H9 (cell line): ENCODE data around the gene SLC25A36. TPM values are rescaled to one million over a fixed set of nuclear protein-coding genes. Genes with fewer than 3 reads are reported as not detected.
A peak's percentile ranks its signal among the peaks of the same experiment; 100 is the strongest.

Source experiments
- DNase-seq: peaks from one replicate; pipeline ENCODE4 v3.0.0-alpha.2; 2017
- H2AFZ ChIP-seq: one replicate; pipeline ENCODE4 v1.6.1; 2013; ENCODE audit warnings: mild to moderate bottlenecking, low read length, control low read depth, moderate library complexity
- H2AK5ac ChIP-seq: 2 replicates; pipeline ENCODE4 v1.6.1; 2013; ENCODE audit warnings: low read length, control low read depth, mixed read lengths; ENCODE audit not compliant: insufficient read length
- H2BK120ac ChIP-seq: one replicate; pipeline ENCODE4 v1.6.1; 2013; ENCODE audit warnings: low read depth, mild to moderate bottlenecking, low read length, control low read depth, inconsistent platforms; ENCODE audit not compliant: poor library complexity, severe bottlenecking
- H2BK12ac ChIP-seq: 2 replicates; pipeline ENCODE4 v1.6.1; 2013; ENCODE audit warnings: low read length, control low read depth, mixed read lengths, low read depth; ENCODE audit not compliant: insufficient read length
- H2BK15ac ChIP-seq: 2 replicates; pipeline ENCODE4 v1.6.1; 2013; ENCODE audit warnings: low read depth, low read length, control low read depth
- H2BK20ac ChIP-seq: one replicate; pipeline ENCODE4 v1.6.1; 2013; ENCODE audit warnings: low read depth, mild to moderate bottlenecking, low read length, control low read depth, inconsistent platforms; ENCODE audit not compliant: poor library complexity, severe bottlenecking
- H2BK5ac ChIP-seq: 2 replicates; pipeline ENCODE4 v1.6.1; 2013; ENCODE audit warnings: low read length, control low read depth, mixed read lengths; ENCODE audit not compliant: insufficient read length
- H3K14ac ChIP-seq: 2 replicates; pipeline ENCODE4 v1.6.1; 2013; ENCODE audit warnings: low read length, control low read depth; ENCODE audit not compliant: insufficient read depth
- H3K18ac ChIP-seq: 2 replicates; pipeline ENCODE4 v1.6.1; 2013; ENCODE audit warnings: low read depth, mild to moderate bottlenecking, mixed read lengths, low read length, control low read depth; ENCODE audit not compliant: insufficient read length
- H3K23ac ChIP-seq: 2 replicates; pipeline ENCODE4 v1.6.1; 2013; ENCODE audit warnings: low read length, control low read depth, mixed read lengths, low read depth; ENCODE audit not compliant: insufficient read length
- H3K23me2 ChIP-seq: 2 replicates; pipeline ENCODE4 v1.6.1; 2013; ENCODE audit warnings: low read depth, mild to moderate bottlenecking, mixed read lengths, low read length, control low read depth; ENCODE audit not compliant: insufficient read length, poor library complexity, severe bottlenecking
- H3K27ac ChIP-seq: 2 replicates; pipeline ENCODE4 v1.5.1; 2013; ENCODE audit warnings: low read length, control low read depth, mixed read lengths, low read depth; ENCODE audit not compliant: insufficient read length
- H3K27me3 ChIP-seq: 2 replicates; pipeline ENCODE4 v1.6.1; 2013; ENCODE audit warnings: low read length, control low read depth, inconsistent platforms; ENCODE audit not compliant: insufficient read depth
- H3K4ac ChIP-seq: 2 replicates; pipeline ENCODE4 v1.6.1; 2013; ENCODE audit warnings: low read depth, mild to moderate bottlenecking, control low read depth, inconsistent platforms, low read length, moderate library complexity
- H3K4me1 ChIP-seq: 2 replicates; pipeline ENCODE4 v1.6.1; 2013; ENCODE audit warnings: low read length, control low read depth, inconsistent platforms; ENCODE audit not compliant: insufficient read depth
- H3K4me2 ChIP-seq: 2 replicates; pipeline ENCODE4 v1.6.1; 2013; ENCODE audit warnings: low read length, control low read depth, mixed read lengths; ENCODE audit not compliant: insufficient read length, insufficient read depth
- H3K56ac ChIP-seq: 2 replicates; pipeline ENCODE4 v1.6.1; 2013; ENCODE audit warnings: low read depth, mild to moderate bottlenecking, mixed read lengths, low read length, control low read depth; ENCODE audit not compliant: insufficient read length
- H3K79me1 ChIP-seq: 2 replicates; pipeline ENCODE4 v1.6.1; 2013; ENCODE audit warnings: low read depth, mild to moderate bottlenecking, moderate library complexity, low read length, control low read depth, inconsistent platforms; ENCODE audit not compliant: insufficient read depth, poor library complexity, severe bottlenecking
- H3K79me2 ChIP-seq: 2 replicates; pipeline ENCODE4 v1.6.1; 2013; ENCODE audit warnings: low read length, control low read depth, inconsistent platforms; ENCODE audit not compliant: insufficient read depth
- H3K9ac ChIP-seq: 2 replicates; pipeline ENCODE4 v1.6.1; 2013; ENCODE audit warnings: low read length, control low read depth, mixed read lengths; ENCODE audit not compliant: insufficient read length; ENCODE audit errors: extremely low read depth
- H3K9me3 ChIP-seq: one replicate; pipeline ENCODE4 v1.6.1; 2013; ENCODE audit warnings: low read depth, low read length, inconsistent platforms; ENCODE audit not compliant: control insufficient read depth
- H3T11ph ChIP-seq: one replicate; pipeline ENCODE4 v1.6.1; 2013; ENCODE audit warnings: mild to moderate bottlenecking, low read length, control low read depth, inconsistent platforms
- H4K20me1 ChIP-seq: one replicate; pipeline ENCODE4 v1.6.1; 2013; ENCODE audit not compliant: control insufficient read depth, insufficient read length, insufficient read depth
- H4K5ac ChIP-seq: 2 replicates; pipeline ENCODE4 v1.6.1; 2013; ENCODE audit warnings: low read depth, mild to moderate bottlenecking, mixed read lengths, low read length, control low read depth; ENCODE audit not compliant: insufficient read length
- H4K8ac ChIP-seq: replicated peaks from 2 replicates; pipeline ENCODE4 v1.6.1; 2013; ENCODE audit warnings: low read length, control low read depth, mixed read lengths, low read depth; ENCODE audit not compliant: insufficient read length
- H4K91ac ChIP-seq: 2 replicates; pipeline ENCODE4 v1.6.1; 2013; ENCODE audit warnings: low read depth, mild to moderate bottlenecking, moderate library complexity, mixed read lengths, low read length, control low read depth; ENCODE audit not compliant: insufficient read length
- H3K27ac Mint-ChIP-seq, 3 experiments: 2 replicates in 2 of 3; 3 replicates in 1 of 3; pipeline ENCODE4 v1.8.0; 2020 to 2021; ENCODE audit warnings: mixed read lengths in 3 of 3, mild to moderate bottlenecking in 1 of 3, moderate library complexity in 1 of 3
- H3K27me3 Mint-ChIP-seq: 2 replicates; pipeline ENCODE4 v1.8.0; 2021; ENCODE audit warnings: low read depth, mild to moderate bottlenecking, moderate library complexity, mixed read lengths
- H3K36me3 Mint-ChIP-seq, 3 experiments: 2 replicates in 2 of 3; 3 replicates in 1 of 3; pipeline ENCODE4 v1.8.0; 2020 to 2021; ENCODE audit warnings: low read depth in 3 of 3, mixed read lengths in 3 of 3; ENCODE audit not compliant: insufficient read depth in 1 of 3
- H3K4me1 Mint-ChIP-seq, 2 experiments: 2 replicates each; pipeline ENCODE4 v1.8.0; 2020; ENCODE audit warnings: mixed read lengths in 2 of 2
- H3K4me3 Mint-ChIP-seq, 2 experiments: 2 replicates in 1 of 2; 3 replicates in 1 of 2; pipeline ENCODE4 v1.8.0; 2020 to 2021; ENCODE audit warnings: mild to moderate bottlenecking in 2 of 2, mixed read lengths in 2 of 2, moderate library complexity in 1 of 2
- H3K9me3 Mint-ChIP-seq, 2 experiments: 2 replicates in 1 of 2; 3 replicates in 1 of 2; pipeline ENCODE4 v1.8.0; 2020; ENCODE audit warnings: mild to moderate bottlenecking in 2 of 2, mixed read lengths in 2 of 2, moderate library complexity in 1 of 2
- WGBS: extraction: QIAGEN DNeasy Blood & Tissue Kit; methylation state at CpG from one replicate; pipeline ENCODE4 v1.1.7; 2013; ENCODE audit warnings: missing lambda C conversion rate, low lambda C conversion rate, mixed read lengths; ENCODE audit not compliant: insufficient read length; ENCODE audit errors: extremely low coverage; 5-methylcytosine and 5-hydroxymethylcytosine counted together
- total RNA-seq: library from RNA; stranded (reverse); gene quantifications from 2 replicates; pipeline ENCODE4 v1.2.1, GENCODE V29; 2021
- TF ChIP-seq, protein P1 (sequence below): fragments of 200-600 bp; sonication (generic); conservative IDR thresholded peaks from 3 replicates; pipeline ENCODE4 v1.8.0; 2021; ENCODE audit warnings: antibody characterized with exemption, mild to moderate bottlenecking

SLC25A36 gene
- total RNA-seq, 1 experiment from 2014 or later = 70.0 TPM

- H3K79me1 ChIP-seq = no peaks in the 10 kb centered on the region
- no peak overlapping the region for H2BK120ac ChIP-seq
- no peak overlapping the region for H2AK5ac ChIP-seq
- no peak overlapping the region for H2BK12ac ChIP-seq
- H3K56ac ChIP-seq = no peak overlapping the region
- peak overlapping the region; percentile 56 for H3K18ac ChIP-seq
- H2AFZ ChIP-seq = peak overlapping the region; percentile 93
- H3K27me3 ChIP-seq = no peaks in the 10 kb centered on the region
- DNase-seq = peak; percentile 72
- no peak overlapping the region for H3K4ac ChIP-seq
- no peak overlapping the region for H3T11ph ChIP-seq
- peak overlapping the region; percentile 69 to 91 (median 88); a peak in 3 of 7 replicates for H3K27ac Mint-ChIP-seq
- no peak overlapping the region for H2BK5ac ChIP-seq
- no peaks in the 10 kb centered on the region for H3K36me3 Mint-ChIP-seq
- no peak overlapping the region for H3K9ac ChIP-seq
- H3K4me2 ChIP-seq = peak overlapping the region; percentile 73
- no peaks in the 10 kb centered on the region for H3K79me2 ChIP-seq
- WGBS = no CpG with 5 or more reads among the region's 12 CpGs
- TF ChIP-seq, protein P1, sequence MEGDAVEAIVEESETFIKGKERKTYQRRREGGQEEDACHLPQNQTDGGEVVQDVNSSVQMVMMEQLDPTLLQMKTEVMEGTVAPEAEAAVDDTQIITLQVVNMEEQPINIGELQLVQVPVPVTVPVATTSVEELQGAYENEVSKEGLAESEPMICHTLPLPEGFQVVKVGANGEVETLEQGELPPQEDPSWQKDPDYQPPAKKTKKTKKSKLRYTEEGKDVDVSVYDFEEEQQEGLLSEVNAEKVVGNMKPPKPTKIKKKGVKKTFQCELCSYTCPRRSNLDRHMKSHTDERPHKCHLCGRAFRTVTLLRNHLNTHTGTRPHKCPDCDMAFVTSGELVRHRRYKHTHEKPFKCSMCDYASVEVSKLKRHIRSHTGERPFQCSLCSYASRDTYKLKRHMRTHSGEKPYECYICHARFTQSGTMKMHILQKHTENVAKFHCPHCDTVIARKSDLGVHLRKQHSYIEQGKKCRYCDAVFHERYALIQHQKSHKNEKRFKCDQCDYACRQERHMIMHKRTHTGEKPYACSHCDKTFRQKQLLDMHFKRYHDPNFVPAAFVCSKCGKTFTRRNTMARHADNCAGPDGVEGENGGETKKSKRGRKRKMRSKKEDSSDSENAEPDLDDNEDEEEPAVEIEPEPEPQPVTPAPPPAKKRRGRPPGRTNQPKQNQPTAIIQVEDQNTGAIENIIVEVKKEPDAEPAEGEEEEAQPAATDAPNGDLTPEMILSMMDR = no peak
- peaks cover 8% of the 10 kb centered on the region for H3K27me3 Mint-ChIP-seq
- H3K9me3 Mint-ChIP-seq = no peaks in the 10 kb centered on the region
- no peak overlapping the region for H2BK20ac ChIP-seq
- H4K20me1 ChIP-seq = no peaks in the 10 kb centered on the region
- no peak overlapping the region for H3K14ac ChIP-seq
- peak overlapping the region; percentile 76 to 82 for H3K4me3 Mint-ChIP-seq
- no peaks in the 10 kb centered on the region for H3K4me1 ChIP-seq
- H3K4me1 Mint-ChIP-seq = peaks cover 0 to 4% of the 10 kb centered on the region in 2 experiments; a peak in 2 of 4 replicates
- H3K23ac ChIP-seq = no peak overlapping the region
- H4K8ac ChIP-seq = no peak overlapping the region
- H3K9me3 ChIP-seq = no peaks in the 10 kb centered on the region
- H4K5ac ChIP-seq = no peak overlapping the region
- no peaks in the 10 kb centered on the region for H3K23me2 ChIP-seq
- no peak overlapping the region for H4K91ac ChIP-seq
- no peak overlapping the region for H3K27ac ChIP-seq
- H2BK15ac ChIP-seq = no peak overlapping the region
These were observed 10.6 kb upstream of the SLC25A36 start for GRCh38 chr3:140931016-140931454.
